H1 (cell line): ENCODE results near the gene ADH4. TPM values are rescaled to one million over a fixed set of nuclear protein-coding genes. Genes with fewer than 3 reads are reported as not detected.

Source experiments
- ASH2L ChIP-seq: fragments of 200-600, 300-600 bp; sonication (generic); IDR thresholded peaks from one replicate; pipeline ENCODE4 v1.7.1; 2017; ENCODE audit warnings: low read length
- BACH1 ChIP-seq: IDR thresholded peaks from 2 replicates; pipeline ENCODE4 v1.6.1; 2012; ENCODE audit warnings: low read length, improper control_type of control experiment
- CHD1 ChIP-seq: IDR thresholded peaks from 2 replicates; pipeline ENCODE4 v1.6.1; 2012; ENCODE audit warnings: low read depth, low read length, improper control_type of control experiment
- HDAC2 ChIP-seq, 2 experiments: fragments of 300-600 bp in 1 of 2; sonication (generic) in 1 of 2; IDR thresholded peaks; 2 replicates each; pipeline ENCODE4 v1.6.1; 2011 to 2012; ENCODE audit warnings: low read depth in 2 of 2, low read length in 2 of 2, mild to moderate bottlenecking in 2 of 2, moderate library complexity in 2 of 2, borderline replicate concordance in 1 of 2, inconsistent platforms in 1 of 2
- PHF8 ChIP-seq: fragments of 200-600 bp; sonication (generic); conservative IDR thresholded peaks from 2 replicates; pipeline ENCODE4 v1.7.1; 2012; ENCODE audit warnings: low read depth, mild to moderate bottlenecking, inconsistent platforms, low read length, moderate library complexity
- POLR2A ChIP-seq, 2 experiments: IDR thresholded peaks; 1 replicate in 1 of 2; 2 replicates in 1 of 2; pipeline ENCODE4 v1.6.1; 2011; ENCODE audit warnings: low read depth in 2 of 2, low read length in 2 of 2, mild to moderate bottlenecking in 2 of 2; ENCODE audit errors: control extremely low read depth in 1 of 2
- SAP30 ChIP-seq: fragments of 300-600 bp; sonication (generic); IDR thresholded peaks from 2 replicates; pipeline ENCODE4 v1.7.1; 2012; ENCODE audit warnings: low read length, moderate library complexity, mild to moderate bottlenecking, inconsistent platforms; ENCODE audit not compliant: insufficient read depth, insufficient replicate concordance
- polyA plus RNA-seq, 7 experiments: library from polyadenylated mRNA; depleted of rRNA in 3 of 7; stranded (reverse) in 5 of 7; unstranded in 2 of 7; fragments of >200 nt in 5 of 7; fragments of 200-250 nt in 2 of 7; gene quantifications; 1 replicate in 5 of 7; 2 replicates in 1 of 7; 4 replicates in 1 of 7; pipeline versions ENCODE4 v1.2.1 to v1.2.3, GENCODE V29; 2011 to 2013; ENCODE audit warnings: missing spikeins in 2 of 7, mixed read lengths in 2 of 7
- total RNA-seq: library from RNA; stranded (reverse); fragmentation: NEBNext Ultra II Directional; extraction: Animal tissue kit (Norgen Biotek cat#: 25700); gene quantifications from 2 replicates; pipeline ENCODE4 v1.2.1, GENCODE V29; 2021
- TF ChIP-seq, protein P1 (sequence below): IDR thresholded peaks from 2 replicates; pipeline ENCODE4 v1.6.1; 2012; ENCODE audit warnings: inconsistent platforms

Gene ADH4
- total and polyA plus RNA-seq, 2 of the 8 experiments (the other 6 are each of a cell fraction or from before 2014, with no cell fraction given): not detected

DNA sequence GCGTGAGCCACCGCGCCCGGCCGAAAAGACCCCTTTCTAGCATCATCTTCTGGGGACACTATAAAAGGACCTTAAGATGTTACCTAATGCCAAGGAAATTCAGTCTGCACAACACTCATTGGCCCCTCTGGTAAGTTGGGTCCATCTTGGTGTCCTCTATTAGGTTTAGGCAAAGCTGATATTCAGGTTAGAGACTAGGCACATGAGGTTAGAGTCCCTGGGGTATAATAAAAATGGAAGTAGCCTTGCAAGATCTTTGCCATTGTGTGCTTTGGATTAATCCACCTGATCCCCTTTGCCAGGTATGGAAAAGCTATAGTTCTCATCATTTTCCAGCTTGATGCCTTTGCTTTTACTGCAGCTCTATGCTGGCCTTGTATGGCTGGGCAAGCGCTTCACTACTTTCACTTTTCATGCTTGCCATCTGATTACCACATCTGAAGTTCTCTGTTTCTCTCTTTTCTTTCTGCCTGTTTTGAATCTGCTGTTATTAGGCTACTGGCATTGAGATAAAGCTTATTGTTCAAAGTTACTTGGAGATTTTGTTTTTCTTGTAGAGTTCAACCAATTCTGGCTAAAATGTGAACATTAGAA lies 5.4 kb upstream of the ADH4 start (continued):
- no peak for TF ChIP-seq HDAC2 (IDR thresholded peaks at IDR 0.05; ENCODE audit: borderline replicate concordance in 1 of 2, low read depth in 2 of 2, low read length in 2 of 2)
- TF ChIP-seq ASH2L: no peak
- no peak for TF ChIP-seq BACH1
- TF ChIP-seq, protein P1, sequence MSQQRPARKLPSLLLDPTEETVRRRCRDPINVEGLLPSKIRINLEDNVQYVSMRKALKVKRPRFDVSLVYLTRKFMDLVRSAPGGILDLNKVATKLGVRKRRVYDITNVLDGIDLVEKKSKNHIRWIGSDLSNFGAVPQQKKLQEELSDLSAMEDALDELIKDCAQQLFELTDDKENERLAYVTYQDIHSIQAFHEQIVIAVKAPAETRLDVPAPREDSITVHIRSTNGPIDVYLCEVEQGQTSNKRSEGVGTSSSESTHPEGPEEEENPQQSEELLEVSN: no peak
- TF ChIP-seq PHF8: no peak
- TF ChIP-seq POLR2A (IDR thresholded peaks at IDR 0.05; ENCODE audit: control extremely low read depth in 1 of 2, low read depth in 2 of 2, low read length in 2 of 2): no peak
- no peak for TF ChIP-seq SAP30
- TF ChIP-seq CHD1: no peak
